Left lung (tissue), 10 donors: ENCODE data around the gene ADAM19. TPM values are rescaled to one million over a fixed set of nuclear protein-coding genes. Genes with fewer than 3 reads are reported as not detected.

Experiments
- ATAC-seq: fragments of 200-7000 bp; cut with Tn5 transposase; one replicate; pipeline ENCODE4 v1.9.1; 2020; ENCODE audit warnings: moderate library complexity
- DNase-seq, 4 donors: peaks; one replicate each; pipeline ENCODE4 v3.0.0-alpha.2; 2013 to 2020
- H3K27ac ChIP-seq, 2 donors: fragments of 200-600 bp; sonication (generic) in 1 of 2; one replicate each; pipeline versions ENCODE4 v1.5.0 to v1.8.0; 2020 to 2021
- H3K27me3 ChIP-seq, 2 donors: fragments of 200-600 bp; sonication (generic) in 1 of 2; one replicate each; pipeline versions ENCODE4 v1.5.0 to v1.8.0; 2020 to 2021
- H3K36me3 ChIP-seq, 2 donors: fragments of 200-600 bp; sonication (generic) in 1 of 2; one replicate each; pipeline versions ENCODE4 v1.5.0 to v1.8.0; 2020 to 2021
- H3K4me1 ChIP-seq, 2 donors: fragments of 200-600 bp; one replicate each; pipeline ENCODE4 v1.8.0; 2021
- H3K4me3 ChIP-seq, 2 donors: fragments of 200-600 bp; sonication (generic) in 1 of 2; one replicate each; pipeline versions ENCODE4 v1.5.0 to v1.8.0; 2020 to 2021; ENCODE audit warnings: mild to moderate bottlenecking in 1 of 2
- H3K9me3 ChIP-seq, 2 donors: fragments of 200-600 bp; sonication (generic) in 1 of 2; one replicate each; pipeline versions ENCODE4 v1.5.0 to v1.8.0; 2020 to 2021
- intact Hi-C, 2 donors: fragments of 100-400 bp; cut with DNase I; formaldehyde crosslinking; loops; one replicate each; pipeline versions ENCODE4 v1.11.2 to v1.14.2; 2022
- polyA plus RNA-seq, 6 donors: library from polyadenylated mRNA; unstranded; fragments of 120-200 nt; gene quantifications; one replicate each; pipeline ENCODE4 v1.2.1, GENCODE V29; 2013; ENCODE audit not compliant: insufficient read length in 6 of 6
- total RNA-seq, 2 donors: library from RNA; stranded (reverse); fragmentation: NEBNext Ultra II Directional; extraction: Animal tissue kit (Norgen Biotek cat#: 25700); gene quantifications; one replicate each; pipeline ENCODE4 v1.2.1, GENCODE V29; 2021
- TF ChIP-seq, protein P1 (sequence below), 2 donors: fragments of 200-600 bp; sonication (generic) in 1 of 2; IDR thresholded peaks; one replicate each; pipeline versions ENCODE4 v1.5.0 to v1.8.0; 2021; ENCODE audit warnings: antibody characterized with exemption in 2 of 2
- donor health status: DM: no; HTN: yes; CAD: no.
- donor health status: DM: no; HTN: no; CAD: no.

The ADAM19 gene
- total and polyA plus RNA-seq, 8 donors: 14.9 to 21.5 (median 19.2) TPM

DNA sequence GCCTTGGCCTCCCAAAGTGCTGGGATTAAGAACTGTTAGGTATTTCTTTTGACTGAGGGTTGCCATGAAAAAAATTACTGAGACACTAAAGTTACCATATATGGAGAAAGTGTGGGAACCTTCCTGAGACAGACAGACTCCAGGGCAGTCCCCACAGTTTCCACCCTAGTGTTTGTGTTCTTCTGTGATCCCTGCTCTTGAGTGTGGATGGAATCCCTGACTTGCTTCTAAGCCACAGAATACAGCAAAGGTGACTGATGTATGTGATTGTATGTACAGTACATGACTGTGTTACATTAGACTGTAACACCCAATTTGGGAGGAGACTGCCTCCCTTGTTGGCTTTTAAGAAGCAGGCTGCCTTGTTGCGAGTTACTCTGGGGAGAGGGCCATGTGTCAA lies 24.7 kb upstream of the ADAM19 start:
- Histone ChIP-seq H3K4me1 (peaks cover 4 to 22% of the 10 kb centered on the region in 2 donors), H3K36me3 (no peaks in the 10 kb centered on the region), H3K4me3 (no peak overlapping the region), H3K27me3 (no peaks in the 10 kb centered on the region), H3K9me3 (no peaks in the 10 kb centered on the region), H3K27ac (no peak overlapping the region)
- TF ChIP-seq, protein P1, sequence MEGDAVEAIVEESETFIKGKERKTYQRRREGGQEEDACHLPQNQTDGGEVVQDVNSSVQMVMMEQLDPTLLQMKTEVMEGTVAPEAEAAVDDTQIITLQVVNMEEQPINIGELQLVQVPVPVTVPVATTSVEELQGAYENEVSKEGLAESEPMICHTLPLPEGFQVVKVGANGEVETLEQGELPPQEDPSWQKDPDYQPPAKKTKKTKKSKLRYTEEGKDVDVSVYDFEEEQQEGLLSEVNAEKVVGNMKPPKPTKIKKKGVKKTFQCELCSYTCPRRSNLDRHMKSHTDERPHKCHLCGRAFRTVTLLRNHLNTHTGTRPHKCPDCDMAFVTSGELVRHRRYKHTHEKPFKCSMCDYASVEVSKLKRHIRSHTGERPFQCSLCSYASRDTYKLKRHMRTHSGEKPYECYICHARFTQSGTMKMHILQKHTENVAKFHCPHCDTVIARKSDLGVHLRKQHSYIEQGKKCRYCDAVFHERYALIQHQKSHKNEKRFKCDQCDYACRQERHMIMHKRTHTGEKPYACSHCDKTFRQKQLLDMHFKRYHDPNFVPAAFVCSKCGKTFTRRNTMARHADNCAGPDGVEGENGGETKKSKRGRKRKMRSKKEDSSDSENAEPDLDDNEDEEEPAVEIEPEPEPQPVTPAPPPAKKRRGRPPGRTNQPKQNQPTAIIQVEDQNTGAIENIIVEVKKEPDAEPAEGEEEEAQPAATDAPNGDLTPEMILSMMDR (IDR thresholded peaks at IDR 0.05): no peak
- intact Hi-C loops: no loop called here
- ATAC-seq (no peak), DNase-seq (no peak)

DNA sequence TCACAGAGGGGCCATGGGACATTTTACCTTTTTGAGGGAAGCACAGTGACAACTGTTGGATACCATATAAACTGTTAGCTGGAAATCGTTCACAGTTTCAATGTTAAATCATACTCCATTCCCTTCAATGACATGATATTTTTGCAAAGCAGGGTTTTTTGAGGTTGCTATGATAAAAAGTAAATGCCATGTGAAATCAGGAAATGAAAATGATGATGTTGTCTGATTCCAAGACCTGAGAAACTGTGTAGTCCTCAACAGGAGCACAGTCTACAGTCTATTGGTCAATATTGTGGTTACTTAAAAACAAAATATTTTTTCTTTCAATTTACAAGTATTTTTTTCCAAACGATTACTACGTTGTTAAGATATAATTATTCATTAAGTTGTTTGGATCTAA lies 24.0 kb upstream of the ADAM19 start:
- H3K4me3 ChIP-seq: no peak overlapping the region

DNA sequence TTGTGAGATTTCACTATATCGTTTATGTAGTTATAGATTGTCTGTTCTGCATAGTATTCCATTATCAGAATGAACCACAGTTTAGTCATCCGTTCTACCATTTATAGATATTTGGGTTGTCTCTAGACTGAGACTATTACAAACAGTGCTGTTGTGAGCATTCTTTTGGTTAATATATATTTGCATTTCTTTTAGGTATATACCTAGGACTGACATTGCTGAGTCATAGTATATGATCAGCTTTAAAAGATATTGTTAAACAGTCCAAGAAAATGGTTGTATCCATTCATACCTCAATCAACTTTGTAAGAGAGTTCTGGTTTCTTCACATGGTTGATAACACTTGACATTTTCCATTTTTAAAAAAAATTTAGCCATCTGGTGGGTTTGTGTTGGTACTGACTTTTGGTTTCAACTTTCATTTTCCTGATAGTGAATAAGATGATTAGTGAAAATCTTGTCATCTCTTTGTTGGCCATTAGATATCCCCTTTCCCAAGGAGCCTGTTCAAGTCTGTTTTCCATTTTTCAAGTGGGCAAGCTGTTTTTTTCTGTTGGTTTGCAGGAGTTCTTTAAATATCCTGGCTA lies 22.9 kb upstream of the ADAM19 start:
- DNase-seq (no peak), ATAC-seq (no peak)
- Histone ChIP-seq H3K36me3 (no peaks in the 10 kb centered on the region), H3K9me3 (no peaks in the 10 kb centered on the region), H3K27ac (no peak overlapping the region), H3K4me1 (peaks cover 0 to 29% of the 10 kb centered on the region in 2 donors), H3K4me3 (no peak overlapping the region), H3K27me3 (no peaks in the 10 kb centered on the region)
- TF ChIP-seq, protein P1 (IDR thresholded peaks at IDR 0.05): no peak
- intact Hi-C loops: no loop called here

More for the DNA sequence above, 24.0 kb upstream of the ADAM19 start:
- ATAC-seq: no peak
- TF ChIP-seq, protein P1 (IDR thresholded peaks at IDR 0.05): no peak
- H3K27me3 ChIP-seq: no peaks in the 10 kb centered on the region
- H3K27ac ChIP-seq: no peak overlapping the region
- H3K36me3 ChIP-seq: no peaks in the 10 kb centered on the region
- intact Hi-C loops: no loop called here
- H3K9me3 ChIP-seq: no peaks in the 10 kb centered on the region
- H3K4me1 ChIP-seq: peaks cover 4 to 29% of the 10 kb centered on the region in 2 donors
- DNase-seq: no peak

DNA sequence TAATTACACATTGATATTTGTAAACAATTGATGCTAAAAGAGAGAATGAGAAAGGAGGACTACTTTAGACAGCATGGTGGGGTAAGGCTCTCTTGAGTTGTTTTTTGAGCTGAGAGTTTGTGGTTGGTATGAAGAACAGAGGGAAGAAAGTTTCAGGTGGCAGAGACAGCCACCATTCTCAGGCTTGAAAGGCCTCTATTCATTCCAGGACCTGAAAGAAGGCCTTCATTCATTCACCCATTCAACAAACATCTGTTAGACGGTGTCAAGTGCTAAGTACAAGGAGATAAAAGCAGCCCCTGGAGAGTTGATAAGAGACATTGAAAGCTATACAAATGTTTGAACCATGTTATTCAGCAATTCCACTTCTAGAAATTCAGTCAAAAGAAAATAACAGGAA lies 21.7 kb upstream of the ADAM19 start:
- DNase-seq: no peak
- Histone ChIP-seq H3K36me3 (no peaks in the 10 kb centered on the region), H3K4me1 (peaks cover 0 to 39% of the 10 kb centered on the region in 2 donors), H3K27me3 (no peaks in the 10 kb centered on the region), H3K27ac (no peak overlapping the region), H3K9me3 (no peaks in the 10 kb centered on the region), H3K4me3 (no peak overlapping the region)
- TF ChIP-seq, protein P1 (IDR thresholded peaks at IDR 0.05): no peak
- ATAC-seq: no peak
- intact Hi-C loops: no loop called here

DNA sequence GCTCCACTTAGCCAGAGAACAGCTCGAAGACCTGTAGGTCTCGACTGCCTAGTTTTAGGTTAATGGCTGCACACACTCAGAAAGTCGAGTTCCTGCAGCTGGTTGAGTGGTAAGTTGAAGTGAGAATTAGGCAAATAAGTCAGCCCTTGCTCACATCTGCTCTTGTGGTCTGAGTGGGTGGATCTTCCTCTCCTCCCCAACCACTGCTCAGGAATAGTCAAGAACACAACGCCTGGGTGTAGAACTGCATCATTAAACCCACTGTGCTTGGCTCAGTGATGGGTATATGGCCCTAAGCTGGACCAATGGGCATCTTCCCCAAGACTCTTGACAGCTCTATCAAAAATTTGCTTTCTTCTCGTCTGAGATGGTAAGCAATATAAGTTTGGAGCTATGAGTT lies 20.9 kb upstream of the ADAM19 start:
- Histone ChIP-seq H3K27ac (no peak overlapping the region), H3K36me3 (no peaks in the 10 kb centered on the region), H3K9me3 (no peaks in the 10 kb centered on the region), H3K4me1 (peaks cover 0 to 40% of the 10 kb centered on the region in 2 donors), H3K27me3 (no peaks in the 10 kb centered on the region), H3K4me3 (no peak overlapping the region)
- ATAC-seq (peak; percentile 48), DNase-seq (no peak)
- TF ChIP-seq, protein P1 (IDR thresholded peaks at IDR 0.05): no peak
- intact Hi-C loops: no loop called here
